ENCODE results near the gene LINC01488.

The LINC01488 gene

DNA sequence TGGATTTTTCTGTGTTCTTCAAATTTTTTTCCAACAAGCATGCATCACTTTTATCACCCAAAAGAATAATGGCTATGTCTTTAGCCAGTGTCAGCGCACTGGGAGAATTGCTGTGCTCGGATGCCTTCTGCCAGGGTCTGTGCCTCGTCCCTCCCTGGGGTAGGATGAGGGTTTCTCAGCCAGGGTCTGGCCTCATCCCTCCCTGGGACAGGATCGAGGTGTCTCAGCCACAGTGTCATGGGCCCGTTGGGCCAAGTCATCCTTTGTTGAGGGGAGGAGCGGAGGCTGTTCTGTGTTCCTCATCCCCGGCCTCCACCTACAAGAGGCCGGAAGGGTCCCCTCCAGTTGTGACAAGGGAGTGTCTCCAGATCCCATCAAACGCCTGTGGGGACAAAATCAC, 22.7 kb downstream of the LINC01488 start:
- H3K9me3 ChIP-seq (ENCODE audit: control insufficient read depth, insufficient read depth, low read depth, low read length), result no peaks in the 10 kb centered on the region
- no peaks in the 10 kb centered on the region for H3K36me3 ChIP-seq (ENCODE audit: control insufficient read depth in 2 of 2, insufficient read depth in 1 of 2, low read length in 2 of 2)
- H3K4me3 ChIP-seq (ENCODE audit: low read depth, low read length), result no peak overlapping the region
- POLR2A ChIA-PET, result no interaction called here
- no peak overlapping the region for H3K27ac ChIP-seq (ENCODE audit: extremely low read depth, low read depth, low read length)
- CTCF ChIA-PET, result interaction anchor here (0.7 kb wide), 1 partner anchor 69 kb away, joined by 6 read pairs; no protein-coding TSS in a partner anchor
- H3K4me1 ChIP-seq (ENCODE audit: control insufficient read depth, insufficient read depth, low read length), result no peaks in the 10 kb centered on the region
- TF ChIP-seq CTCF (tag by site-specific recombination; IDR thresholded peaks at IDR 0.05) (no peak), ZNF280C (tag by site-specific recombination; IDR thresholded peaks at IDR 0.05) (no peak), MYNN (tag by site-specific recombination; IDR thresholded peaks at IDR 0.05; ENCODE audit: borderline replicate concordance) (no peak), ZNF658 (tag by site-specific recombination; IDR thresholded peaks at IDR 0.05) (no peak), ZNF670 (tag by site-specific recombination; IDR thresholded peaks at IDR 0.05; ENCODE audit: low read depth) (no peak)

DNA sequence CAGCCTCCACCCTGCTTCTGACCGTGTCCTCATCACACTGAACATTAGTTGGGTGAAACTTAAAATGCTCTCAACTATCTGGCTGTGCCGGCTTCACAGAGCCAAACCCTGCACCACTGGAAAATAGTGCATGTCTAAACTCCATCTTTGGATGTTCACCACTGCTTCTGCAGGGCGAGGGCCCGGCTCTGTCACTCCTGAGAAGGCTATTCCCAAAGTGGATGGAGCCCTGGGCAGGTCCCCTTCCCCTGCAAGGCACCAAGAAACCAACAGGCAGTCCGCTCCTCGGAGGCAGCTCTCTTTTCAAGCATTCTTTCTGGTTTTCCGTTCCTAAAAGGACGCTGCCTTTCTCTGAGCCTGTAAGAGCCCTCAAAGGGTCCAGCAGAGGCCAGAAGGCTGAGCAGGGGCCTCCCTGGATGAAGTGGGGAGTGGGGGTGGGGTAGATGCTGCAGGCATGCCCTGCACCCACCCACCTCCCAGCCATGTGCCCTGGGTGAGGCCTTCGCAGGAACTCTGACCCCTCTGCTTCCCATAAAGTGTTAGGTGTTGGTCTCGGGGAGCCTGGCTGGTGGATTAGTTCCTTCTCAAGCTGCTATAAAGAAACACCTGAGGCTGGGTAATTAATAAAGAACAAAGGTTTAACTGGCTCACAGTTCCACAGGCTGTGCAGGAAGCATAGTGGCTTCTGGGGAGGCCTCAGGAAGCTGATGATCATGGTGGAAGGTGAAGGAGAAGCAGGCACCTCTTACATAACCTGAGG, 23.3 kb downstream of the LINC01488 start:
- H3K9me3 ChIP-seq (ENCODE audit: control insufficient read depth, insufficient read depth, low read depth, low read length), result no peaks in the 10 kb centered on the region
- no peak overlapping the region for H3K27ac ChIP-seq (ENCODE audit: extremely low read depth, low read depth, low read length)
- no peak overlapping the region for H3K4me3 ChIP-seq (ENCODE audit: low read depth, low read length)
- no peaks in the 10 kb centered on the region for H3K36me3 ChIP-seq (ENCODE audit: control insufficient read depth in 2 of 2, insufficient read depth in 1 of 2, low read length in 2 of 2)
- TF ChIP-seq, protein P1, sequence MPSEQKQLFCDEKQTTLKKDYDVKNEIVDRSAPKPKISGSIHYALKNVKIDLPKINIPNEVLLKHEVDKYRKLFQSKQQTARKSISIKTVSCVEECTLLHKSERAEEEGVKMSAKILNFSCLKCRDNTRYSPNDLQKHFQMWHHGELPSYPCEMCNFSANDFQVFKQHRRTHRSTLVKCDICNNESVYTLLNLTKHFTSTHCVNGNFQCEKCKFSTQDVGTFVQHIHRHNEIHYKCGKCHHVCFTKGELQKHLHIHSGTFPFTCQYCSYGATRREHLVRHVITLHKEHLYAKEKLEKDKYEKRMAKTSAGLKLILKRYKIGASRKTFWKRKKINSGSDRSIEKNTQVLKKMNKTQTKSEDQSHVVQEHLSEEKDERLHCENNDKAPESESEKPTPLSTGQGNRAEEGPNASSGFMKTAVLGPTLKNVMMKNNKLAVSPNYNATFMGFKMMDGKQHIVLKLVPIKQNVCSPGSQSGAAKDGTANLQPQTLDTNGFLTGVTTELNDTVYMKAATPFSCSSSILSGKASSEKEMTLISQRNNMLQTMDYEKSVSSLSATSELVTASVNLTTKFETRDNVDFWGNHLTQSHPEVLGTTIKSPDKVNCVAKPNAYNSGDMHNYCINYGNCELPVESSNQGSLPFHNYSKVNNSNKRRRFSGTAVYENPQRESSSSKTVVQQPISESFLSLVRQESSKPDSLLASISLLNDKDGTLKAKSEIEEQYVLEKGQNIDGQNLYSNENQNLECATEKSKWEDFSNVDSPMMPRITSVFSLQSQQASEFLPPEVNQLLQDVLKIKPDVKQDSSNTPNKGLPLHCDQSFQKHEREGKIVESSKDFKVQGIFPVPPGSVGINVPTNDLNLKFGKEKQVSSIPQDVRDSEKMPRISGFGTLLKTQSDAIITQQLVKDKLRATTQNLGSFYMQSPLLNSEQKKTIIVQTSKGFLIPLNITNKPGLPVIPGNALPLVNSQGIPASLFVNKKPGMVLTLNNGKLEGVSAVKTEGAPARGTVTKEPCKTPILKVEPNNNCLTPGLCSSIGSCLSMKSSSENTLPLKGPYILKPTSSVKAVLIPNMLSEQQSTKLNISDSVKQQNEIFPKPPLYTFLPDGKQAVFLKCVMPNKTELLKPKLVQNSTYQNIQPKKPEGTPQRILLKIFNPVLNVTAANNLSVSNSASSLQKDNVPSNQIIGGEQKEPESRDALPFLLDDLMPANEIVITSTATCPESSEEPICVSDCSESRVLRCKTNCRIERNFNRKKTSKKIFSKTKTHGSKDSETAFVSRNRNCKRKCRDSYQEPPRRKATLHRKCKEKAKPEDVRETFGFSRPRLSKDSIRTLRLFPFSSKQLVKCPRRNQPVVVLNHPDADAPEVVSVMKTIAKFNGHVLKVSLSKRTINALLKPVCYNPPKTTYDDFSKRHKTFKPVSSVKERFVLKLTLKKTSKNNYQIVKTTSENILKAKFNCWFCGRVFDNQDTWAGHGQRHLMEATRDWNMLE (tag by site-specific recombination; conservative IDR thresholded peaks at IDR 0.05; ENCODE audit: low read depth), result no peak
- TF ChIP-seq ZNF266 (tag by site-specific recombination; IDR thresholded peaks at IDR 0.05; ENCODE audit: low read depth) (no peak), ZNF488 (tag by site-specific recombination; IDR thresholded peaks at IDR 0.05) (no peak), ZNF10 (tag by site-specific recombination; IDR thresholded peaks at IDR 0.05) (no peak), ZNF16 (tag by site-specific recombination; IDR thresholded peaks at IDR 0.05; ENCODE audit: low read depth) (no peak), ZIC2 (tag by site-specific recombination; IDR thresholded peaks at IDR 0.05) (no peak), ZNF514 (tag by site-specific recombination; IDR thresholded peaks at IDR 0.05) (no peak), ZNF473 (tag by site-specific recombination; IDR thresholded peaks at IDR 0.05) (no peak), ZNF214 (tag by site-specific recombination; IDR thresholded peaks at IDR 0.05; ENCODE audit: borderline replicate concordance) (no peak), ZNF114 (tag by site-specific recombination; IDR thresholded peaks at IDR 0.05) (no peak), ZNF610 (tag by site-specific recombination; IDR thresholded peaks at IDR 0.05; ENCODE audit: borderline replicate concordance) (no peak), ZNF211 (tag by site-specific recombination; IDR thresholded peaks at IDR 0.05; ENCODE audit: low read depth) (no peak), ZSCAN30 (tag by site-specific recombination; IDR thresholded peaks at IDR 0.05) (no peak), SCRT2 (tag by site-specific recombination; IDR thresholded peaks at IDR 0.05) (no peak), ZNF654 (tag by site-specific recombination; IDR thresholded peaks at IDR 0.05; ENCODE audit: low read depth) (no peak)
- TF ChIP-seq, protein P2, sequence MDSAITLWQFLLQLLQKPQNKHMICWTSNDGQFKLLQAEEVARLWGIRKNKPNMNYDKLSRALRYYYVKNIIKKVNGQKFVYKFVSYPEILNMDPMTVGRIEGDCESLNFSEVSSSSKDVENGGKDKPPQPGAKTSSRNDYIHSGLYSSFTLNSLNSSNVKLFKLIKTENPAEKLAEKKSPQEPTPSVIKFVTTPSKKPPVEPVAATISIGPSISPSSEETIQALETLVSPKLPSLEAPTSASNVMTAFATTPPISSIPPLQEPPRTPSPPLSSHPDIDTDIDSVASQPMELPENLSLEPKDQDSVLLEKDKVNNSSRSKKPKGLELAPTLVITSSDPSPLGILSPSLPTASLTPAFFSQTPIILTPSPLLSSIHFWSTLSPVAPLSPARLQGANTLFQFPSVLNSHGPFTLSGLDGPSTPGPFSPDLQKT (IDR thresholded peaks at IDR 0.05; ENCODE audit: borderline replicate concordance, low read depth, low read length), result no peak
- TF ChIP-seq, protein P3, sequence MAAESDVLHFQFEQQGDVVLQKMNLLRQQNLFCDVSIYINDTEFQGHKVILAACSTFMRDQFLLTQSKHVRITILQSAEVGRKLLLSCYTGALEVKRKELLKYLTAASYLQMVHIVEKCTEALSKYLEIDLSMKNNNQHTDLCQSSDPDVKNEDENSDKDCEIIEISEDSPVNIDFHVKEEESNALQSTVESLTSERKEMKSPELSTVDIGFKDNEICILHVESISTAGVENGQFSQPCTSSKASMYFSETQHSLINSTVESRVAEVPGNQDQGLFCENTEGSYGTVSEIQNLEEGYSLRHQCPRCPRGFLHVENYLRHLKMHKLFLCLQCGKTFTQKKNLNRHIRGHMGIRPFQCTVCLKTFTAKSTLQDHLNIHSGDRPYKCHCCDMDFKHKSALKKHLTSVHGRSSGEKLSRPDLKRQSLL (tag by site-specific recombination; IDR thresholded peaks at IDR 0.05), result no peak
- CTCF ChIA-PET, result no interaction called here
- H3K4me1 ChIP-seq (ENCODE audit: control insufficient read depth, insufficient read depth, low read length), result no peaks in the 10 kb centered on the region
- POLR2A ChIA-PET, result no interaction called here
